NCI-H446 treated with DMSO at 0.1 percent for 48 hours (cell line): ENCODE measurements around the gene DAGLA.
A peak's percentile ranks its signal among the peaks of the same experiment; 100 is the strongest.
"Not testable (repeated sequence)": the region's sequence is repeated elsewhere in the genome, so short reads cannot be mapped to it uniquely, and the experiment has no call there.

Experiments
- DNase-seq: peaks from one replicate; lab custom pipeline; 2025; lab: John Stamatoyannopoulos, UW

Gene DAGLA

GRCh38 chr11:61667684-61668305 lies 12.4 kb upstream of the DAGLA start:
- no peak for DNase-seq

GRCh38 chr11:61669417-61669816 lies 10.8 kb upstream of the DAGLA start:
- no peak for DNase-seq

- no peak for DNase-seq
These were observed 9.6 kb upstream of the DAGLA start for GRCh38 chr11:61670626-61671025.

GRCh38 chr11:61671527-61671926 lies 8.7 kb upstream of the DAGLA start:
- DNase-seq, result no peak

- DNase-seq, result not testable (repeated sequence)
These were observed 6.2 kb upstream of the DAGLA start for GRCh38 chr11:61673946-61674467.

GRCh38 chr11:61675826-61676225 lies 4.4 kb upstream of the DAGLA start:
- DNase-seq, result no peak

- no peak for DNase-seq
These were observed 895 bp upstream of the DAGLA start for GRCh38 chr11:61679296-61679695.

GRCh38 chr11:61680622-61681221 lies 531 bp downstream of the DAGLA start:
- DNase-seq, result no peak

GRCh38 chr11:61682093-61682732 lies 2.0 kb downstream of the DAGLA start:
- no peak for DNase-seq

GRCh38 chr11:61682906-61683675 lies 2.9 kb downstream of the DAGLA start:
- no peak for DNase-seq

- no peak for DNase-seq
These were observed 4.0 kb downstream of the DAGLA start for GRCh38 chr11:61683961-61684869.

GRCh38 chr11:61684870-61685616 lies 4.9 kb downstream of the DAGLA start:
- no peak for DNase-seq

- DNase-seq, result no peak
These were observed 5.4 kb downstream of the DAGLA start for GRCh38 chr11:61685617-61685967.

GRCh38 chr11:61686066-61686465 lies 5.9 kb downstream of the DAGLA start:
- DNase-seq, result no peak

GRCh38 chr11:61686469-61686868 lies 6.3 kb downstream of the DAGLA start:
- DNase-seq, result no peak

- DNase-seq, result no peak
These were observed 7.2 kb downstream of the DAGLA start for GRCh38 chr11:61687420-61687819.

GRCh38 chr11:61688365-61689163 lies 8.4 kb downstream of the DAGLA start:
- peak; percentile 84 for DNase-seq

- DNase-seq, result no peak
These were observed 8.9 kb downstream of the DAGLA start for GRCh38 chr11:61689164-61689496.

- DNase-seq, result no peak
These were observed 10.7 kb downstream of the DAGLA start for GRCh38 chr11:61690706-61691379.
